Activated CD4-positive, CD25-positive, alpha-beta regulatory T cell (primary cell): Measurements from ENCODE around the gene EEF1AKMT1.
"Not testable (repeated sequence)": the region's sequence is repeated elsewhere in the genome, so short reads cannot be mapped to it uniquely, and the experiment has no call there.

Source experiments
- DNase-seq, 4 experiments: peaks; one replicate each; lab custom pipeline; 2025; lab: John Stamatoyannopoulos, UW

EEF1AKMT1 gene

GRCh38 chr13:20696073-20696472 lies 77.7 kb downstream of the EEF1AKMT1 start:
- no peak for DNase-seq

DNA sequence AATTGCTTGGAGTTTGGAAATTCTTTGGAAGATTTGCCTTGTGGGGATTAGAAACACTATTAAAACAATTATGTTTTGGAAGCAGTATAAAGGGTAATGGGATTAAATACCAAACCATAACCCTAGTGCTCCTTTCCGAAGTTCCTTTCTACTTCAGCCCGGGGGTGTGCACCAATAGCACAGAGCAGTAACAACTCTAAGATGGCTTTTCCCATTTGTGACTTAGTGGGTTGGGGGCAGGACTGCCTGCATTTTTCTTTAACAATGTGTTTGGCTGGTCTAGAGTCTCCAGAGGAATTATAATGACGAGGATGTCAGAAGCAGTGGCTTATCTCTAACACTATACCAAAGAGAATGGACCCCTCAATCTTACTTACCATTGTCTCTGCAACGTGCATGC lies 82.1 kb downstream of the EEF1AKMT1 start:
- no peak for DNase-seq

DNA sequence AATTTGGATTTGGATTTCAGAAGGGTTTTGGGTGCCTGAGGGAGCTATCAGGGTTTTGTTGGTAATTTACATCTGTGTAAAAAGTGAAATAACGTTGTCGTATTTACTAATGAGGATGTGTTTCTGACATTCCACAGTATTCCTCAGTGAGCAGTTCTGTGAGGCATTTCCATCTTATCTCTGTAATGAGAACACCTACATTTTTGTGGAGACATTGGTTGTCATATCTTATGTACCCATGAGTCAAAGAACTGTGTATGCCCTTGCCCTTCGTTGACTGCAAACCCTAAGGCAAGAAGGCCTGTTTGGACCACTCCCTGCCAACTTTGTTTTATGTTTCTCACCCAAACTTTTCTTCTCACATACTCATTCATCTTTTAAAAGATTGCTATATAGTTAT lies 84.5 kb downstream of the EEF1AKMT1 start:
- no peak for DNase-seq

DNA sequence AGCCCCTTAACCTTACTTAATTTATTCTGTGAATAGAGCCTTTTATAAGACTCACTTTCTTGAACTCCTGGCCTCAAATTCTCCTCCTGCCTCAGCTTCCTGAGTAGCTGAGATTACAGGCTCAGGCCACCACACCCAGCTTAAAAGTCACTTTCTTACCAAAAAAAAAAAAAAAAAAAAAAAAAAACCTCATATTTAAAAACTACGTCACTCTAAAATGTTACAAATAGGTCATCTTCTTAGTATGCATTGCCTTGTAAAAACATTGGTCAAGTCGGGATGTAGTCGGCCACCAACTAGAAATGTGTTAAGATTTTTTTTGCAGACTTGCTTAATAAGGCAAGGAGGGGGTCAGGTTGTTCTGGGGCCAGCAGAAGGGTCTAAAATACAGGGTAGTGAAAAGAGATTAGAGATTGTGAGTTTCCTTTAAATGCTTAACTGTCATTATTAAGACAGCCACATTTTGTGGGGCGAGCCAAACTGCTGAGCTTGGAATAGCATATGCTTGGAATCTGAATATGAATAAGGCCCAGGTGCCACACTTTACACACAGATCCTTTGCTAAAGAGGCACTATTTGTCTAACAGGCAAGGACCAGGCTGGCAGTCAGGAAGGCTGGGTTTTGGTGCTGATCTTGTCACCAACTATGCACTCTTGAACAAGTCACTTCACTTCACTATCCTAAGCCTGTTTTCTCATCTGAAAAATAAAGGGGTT lies 86.7 kb downstream of the EEF1AKMT1 start:
- DNase-seq = no peak

- DNase-seq = no peak
Measured at GRCh38 chr13:20686167-20686566, 87.6 kb downstream of the EEF1AKMT1 start.

GRCh38 chr13:20685092-20685491 lies 88.7 kb downstream of the EEF1AKMT1 start:
- no peak for DNase-seq

DNA sequence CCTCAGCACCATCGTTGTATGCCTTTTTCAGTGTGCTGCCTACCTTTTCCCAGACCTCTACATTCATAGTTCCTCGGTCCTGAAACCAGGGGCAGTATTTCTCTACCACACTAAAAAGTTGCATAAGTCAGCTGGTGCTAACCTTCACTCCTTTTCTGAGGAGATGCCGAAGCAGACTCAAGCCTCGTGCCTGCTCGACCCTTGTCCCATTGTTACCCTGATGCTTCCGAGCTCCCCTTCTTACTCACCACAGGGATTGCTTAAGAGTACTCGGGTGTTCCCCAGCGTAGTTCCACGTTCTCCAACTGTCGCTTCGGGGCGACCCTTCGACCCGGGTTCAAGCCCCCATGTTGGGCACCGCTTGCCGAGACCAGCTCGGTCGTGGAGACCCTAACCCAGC lies 89.2 kb downstream of the EEF1AKMT1 start:
- no peak for DNase-seq

GRCh38 chr13:20684041-20684440 lies 89.7 kb downstream of the EEF1AKMT1 start:
- no peak for DNase-seq

GRCh38 chr13:20682061-20682460 lies 91.7 kb downstream of the EEF1AKMT1 start:
- DNase-seq = no peak

GRCh38 chr13:20681481-20681880 lies 92.3 kb downstream of the EEF1AKMT1 start:
- DNase-seq = not testable (repeated sequence)

GRCh38 chr13:20680416-20681080 lies 93.2 kb downstream of the EEF1AKMT1 start:
- DNase-seq = no peak

- DNase-seq = no peak
Measured at GRCh38 chr13:20679879-20680278, 93.9 kb downstream of the EEF1AKMT1 start.
